Measurements from ENCODE around the gene TADA2A. TPM values are rescaled to one million over a fixed set of nuclear protein-coding genes. Genes with fewer than 3 reads are reported as not detected.

The TADA2A gene
- total RNA-seq, 1 experiment from 2014 or later: 24.6 TPM

- H2AFZ ChIP-seq (ENCODE audit: low read depth, low read length, poor library complexity, severe bottlenecking): no peak overlapping the region
- H3K4me2 ChIP-seq (ENCODE audit: low read length): no peak overlapping the region
- ATAC-seq (no peak), DNase-seq (ENCODE audit: low read depth, low spot score) (no peak)
- no TSS peak for BruUV-seq (replicated peaks)
- H3K4me3 ChIP-seq (replicated peaks in 1 of 2; ENCODE audit: low read depth in 1 of 2, low read length in 2 of 2): no peak overlapping the region
- POLR2A ChIA-PET: no interaction called here
- H3K27me3 ChIP-seq (ENCODE audit: insufficient read depth, low read length): no peaks in the 10 kb centered on the region
- no peaks in the 10 kb centered on the region for H3K9me3 ChIP-seq (ENCODE audit: control insufficient read depth in 1 of 2, insufficient read depth in 1 of 2, low read depth in 1 of 2, low read length in 2 of 2)
- H3K79me2 ChIP-seq (ENCODE audit: insufficient read depth, low read length): peaks cover 96% of the 10 kb centered on the region
- intact Hi-C loops (cut with micrococcal nuclease): no loop called here
- CTCF ChIA-PET: no interaction called here
- H3K9ac ChIP-seq (ENCODE audit: low read length): no peak overlapping the region
- H3K9me2 ChIP-seq (ENCODE audit: insufficient read depth): no peaks in the 10 kb centered on the region
- H3K27ac ChIP-seq (ENCODE audit: low read depth, low read length): no peak overlapping the region
- H3K36me3 ChIP-seq (ENCODE audit: control insufficient read depth in 1 of 2, insufficient read depth in 2 of 2, low read length in 2 of 2): no peaks in the 10 kb centered on the region
- H3K4me1 ChIP-seq (ENCODE audit: control insufficient read depth in 1 of 2, insufficient read depth in 2 of 2, low read length in 2 of 2): peaks cover 0 to 3% of the 10 kb centered on the region in 2 experiments; a peak in 1 of 4 replicates
- no peak for TF ChIP-seq SIN3A (IDR thresholded peaks at IDR 0.05; ENCODE audit: low read depth)
- no peak for TF ChIP-seq EGR1 (IDR thresholded peaks at IDR 0.05; ENCODE audit: low read depth)
- TF ChIP-seq TCF7L2 (IDR thresholded peaks at IDR 0.05; ENCODE audit: borderline replicate concordance, extremely low read depth, insufficient read depth, insufficient read length): no peak
- TF ChIP-seq SP1 (IDR thresholded peaks at IDR 0.05; ENCODE audit: low read depth): no peak
- no peaks in the 10 kb centered on the region for H4K20me1 ChIP-seq (ENCODE audit: insufficient read depth)
- RAD21 ChIA-PET (ENCODE audit: low non-redundant PET in 1 of 2, low total read pairs in 2 of 2, uncharacterized antibody in 2 of 2, unreplicated experiment in 2 of 2): no interaction called here
These were observed 96.5 kb downstream of the TADA2A start for GRCh38 chr17:37503148-37503547.

GRCh38 chr17:37505333-37505732 is 98.6 kb downstream of the TADA2A start:
- ATAC-seq (no peak), DNase-seq (ENCODE audit: low read depth, low spot score) (no peak)
- Histone ChIP-seq H3K27ac (ENCODE audit: low read depth, low read length) (no peak overlapping the region), H3K36me3 (ENCODE audit: control insufficient read depth in 1 of 2, insufficient read depth in 2 of 2, low read length in 2 of 2) (no peaks in the 10 kb centered on the region), H3K4me3 (replicated peaks in 1 of 2; ENCODE audit: low read depth in 1 of 2, low read length in 2 of 2) (no peak overlapping the region), H3K9ac (ENCODE audit: low read length) (no peak overlapping the region), H3K9me3 (ENCODE audit: control insufficient read depth in 1 of 2, insufficient read depth in 1 of 2, low read depth in 1 of 2, low read length in 2 of 2) (no peaks in the 10 kb centered on the region), H3K4me1 (ENCODE audit: control insufficient read depth in 1 of 2, insufficient read depth in 2 of 2, low read length in 2 of 2) (peaks cover 0 to 3% of the 10 kb centered on the region in 2 experiments; a peak in 1 of 4 replicates), H2AFZ (ENCODE audit: low read depth, low read length, poor library complexity, severe bottlenecking) (no peak overlapping the region), H3K79me2 (ENCODE audit: insufficient read depth, low read length) (peaks cover 90% of the 10 kb centered on the region), H3K4me2 (ENCODE audit: low read length) (no peak overlapping the region), H3K27me3 (ENCODE audit: insufficient read depth, low read length) (no peaks in the 10 kb centered on the region), H3K9me2 (ENCODE audit: insufficient read depth) (no peaks in the 10 kb centered on the region), H4K20me1 (ENCODE audit: insufficient read depth) (no peaks in the 10 kb centered on the region)
- BruUV-seq (replicated peaks): no TSS peak
- ChIA-PET RAD21 (ENCODE audit: low non-redundant PET in 1 of 2, low total read pairs in 2 of 2, uncharacterized antibody in 2 of 2, unreplicated experiment in 2 of 2) (no interaction called here), POLR2A (no interaction called here), CTCF (no interaction called here)
- intact Hi-C loops (cut with micrococcal nuclease): no loop called here
- no peak for TF ChIP-seq POLR2A (IDR thresholded peaks at IDR 0.05; ENCODE audit: borderline replicate concordance, extremely low read depth, insufficient read depth, insufficient read length)
- TF ChIP-seq ZNF274 (IDR thresholded peaks at IDR 0.05; ENCODE audit: low read depth, low read length): no peak
- no peak for TF ChIP-seq ZBTB33 (IDR thresholded peaks at IDR 0.05; ENCODE audit: extremely low read depth, insufficient replicate concordance, low read length)
- no peak for TF ChIP-seq TCF7L2 (IDR thresholded peaks at IDR 0.05; ENCODE audit: borderline replicate concordance, extremely low read depth, insufficient read depth, insufficient read length)
- TF ChIP-seq SRF (IDR thresholded peaks at IDR 0.05; ENCODE audit: low read depth): no peak
- no peak for TF ChIP-seq EGR1 (IDR thresholded peaks at IDR 0.05; ENCODE audit: low read depth)
- no peak for TF ChIP-seq RAD21 (IDR thresholded peaks at IDR 0.05; ENCODE audit: low read depth)
- TF ChIP-seq FOSL1 (IDR thresholded peaks at IDR 0.05; ENCODE audit: low read depth): no peak
- TF ChIP-seq POLR2AphosphoS5 (IDR thresholded peaks at IDR 0.05; ENCODE audit: low read depth, low read length): no peak
